GM19025 (cell line): Measurements from ENCODE around the gene RAET1L.
"Not testable (repeated sequence)": the region's sequence is repeated elsewhere in the genome, so short reads cannot be mapped to it uniquely, and the experiment has no call there.

ENCODE experiments used
- ATAC-seq: cut with Tn5 transposase; IDR thresholded peaks from one replicate; pipeline ENCODE4 v1.9.1; 2021; ENCODE audit warnings: mild to moderate bottlenecking, low read depth, moderate library complexity; ENCODE audit not compliant: unreplicated experiment

Gene RAET1L

DNA sequence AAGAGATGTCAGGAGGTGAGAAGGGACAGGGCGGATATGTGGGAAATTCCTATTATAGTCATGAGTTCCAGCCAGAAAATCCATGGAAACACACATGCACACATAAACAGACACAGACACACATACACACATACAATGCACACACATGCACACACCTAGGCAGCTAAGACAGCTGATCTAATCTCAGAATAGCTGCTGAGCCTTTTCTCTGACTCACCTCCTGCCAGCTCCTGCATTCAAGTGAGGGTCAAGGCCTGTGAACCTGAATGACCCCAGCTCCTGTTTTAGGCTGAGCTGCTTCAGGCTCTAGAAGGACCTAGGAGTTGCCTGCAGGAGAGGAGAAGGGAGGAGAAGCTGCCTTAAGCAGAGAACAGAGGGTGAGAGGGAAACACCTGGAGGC is 21.6 kb upstream of the RAET1L start:
- no peak for ATAC-seq

DNA sequence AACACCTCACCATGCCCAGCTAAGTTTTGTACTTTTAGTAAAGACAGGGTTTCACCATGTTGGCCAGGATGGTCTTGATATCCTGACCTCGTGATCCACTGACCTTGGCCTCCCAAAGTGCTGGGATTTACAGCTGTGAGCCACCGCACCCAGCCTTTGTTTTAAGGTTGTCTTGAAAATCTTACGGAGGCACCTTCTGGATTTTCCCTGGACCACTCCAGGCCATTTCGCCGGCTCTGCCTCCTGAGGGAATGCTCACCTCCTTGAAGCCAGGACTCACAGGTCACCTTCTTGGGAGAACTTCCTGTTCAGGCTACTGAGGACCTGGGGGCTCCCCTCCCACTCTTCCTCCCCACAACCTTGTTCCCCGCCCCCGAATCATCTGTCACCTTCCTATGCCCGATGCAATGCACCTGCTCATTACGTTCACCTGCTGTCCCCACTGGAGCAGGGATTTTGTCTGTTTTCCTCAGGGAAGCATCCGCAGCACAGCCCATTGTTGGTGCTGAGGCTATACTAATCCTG is 19.4 kb upstream of the RAET1L start:
- no peak for ATAC-seq

- no peak for ATAC-seq
Measured at GRCh38 chr6:150043501-150044412, 18.4 kb upstream of the RAET1L start.

GRCh38 chr6:150043096-150043495 is 17.8 kb upstream of the RAET1L start:
- no peak for ATAC-seq

GRCh38 chr6:150038202-150039062 is 13.1 kb upstream of the RAET1L start:
- ATAC-seq: no peak

- ATAC-seq: no peak
Measured at GRCh38 chr6:150037526-150038201, 12.3 kb upstream of the RAET1L start.

DNA sequence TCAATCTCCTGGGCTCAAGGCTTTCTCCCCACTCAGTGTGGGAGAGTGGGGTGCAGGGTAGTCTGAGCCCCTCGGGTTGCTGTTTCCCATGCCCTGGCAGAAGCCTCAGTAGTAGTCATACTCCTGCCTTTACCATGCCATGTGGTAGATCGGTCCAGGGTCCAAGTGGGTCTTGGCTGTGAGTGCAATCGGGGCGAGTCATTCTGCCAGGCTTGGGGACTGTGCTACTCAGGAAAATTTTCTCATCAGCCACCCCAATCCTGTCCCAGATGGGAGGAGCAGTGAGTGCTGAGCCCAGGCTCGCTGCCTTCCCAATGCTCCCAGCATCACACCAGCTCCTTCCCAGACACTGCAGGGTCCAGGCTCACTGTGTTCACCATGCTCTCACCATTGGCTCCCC is 10.7 kb upstream of the RAET1L start:
- no peak for ATAC-seq

- ATAC-seq: no peak
Measured at GRCh38 chr6:150033207-150033771, 8.0 kb upstream of the RAET1L start.

DNA sequence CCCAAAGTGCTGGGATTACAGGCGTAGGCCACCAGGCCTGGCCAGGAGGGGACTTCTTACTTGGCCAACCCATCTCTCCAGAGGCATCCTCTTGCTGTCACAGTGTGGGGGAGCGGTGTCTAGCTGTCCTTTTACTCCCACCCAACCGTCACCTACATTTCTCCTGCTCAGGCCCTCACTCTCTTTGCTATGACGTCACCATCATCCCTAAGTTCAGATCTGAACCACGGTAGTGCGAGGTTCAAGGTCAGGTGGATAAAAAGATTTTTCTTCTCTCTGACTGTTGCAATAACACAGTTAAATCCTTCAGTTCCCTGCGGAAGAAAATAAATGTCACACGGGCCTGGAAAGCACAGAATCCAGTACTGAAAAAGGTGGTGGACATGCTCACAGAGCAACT is 7.3 kb upstream of the RAET1L start:
- ATAC-seq: no peak

- ATAC-seq: no peak
Measured at GRCh38 chr6:150030611-150031010, 5.3 kb upstream of the RAET1L start.

GRCh38 chr6:150029749-150030148 is 4.4 kb upstream of the RAET1L start:
- no peak for ATAC-seq

GRCh38 chr6:150029276-150029675 is 3.9 kb upstream of the RAET1L start:
- ATAC-seq: no peak

DNA sequence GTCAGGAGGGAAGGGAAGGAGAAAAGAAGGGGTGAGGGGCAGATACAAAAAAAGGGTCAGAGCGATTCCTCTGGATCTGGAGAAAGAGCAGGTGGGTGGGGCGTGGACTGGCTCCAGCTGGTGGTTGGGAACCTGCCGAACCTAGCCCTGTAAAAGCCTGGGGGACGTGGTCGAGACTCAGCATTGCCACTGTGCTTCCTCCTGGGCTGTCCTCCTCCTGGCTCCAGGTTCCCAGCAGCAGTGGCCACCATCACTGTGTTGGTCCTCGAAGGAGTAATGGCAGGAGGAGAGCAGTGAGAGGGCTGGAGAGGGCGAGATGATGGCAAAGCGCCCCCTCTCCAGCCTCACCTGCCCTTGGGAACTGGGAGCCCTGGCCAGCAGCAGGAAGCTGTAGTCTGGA is 3.5 kb upstream of the RAET1L start:
- ATAC-seq: no peak

DNA sequence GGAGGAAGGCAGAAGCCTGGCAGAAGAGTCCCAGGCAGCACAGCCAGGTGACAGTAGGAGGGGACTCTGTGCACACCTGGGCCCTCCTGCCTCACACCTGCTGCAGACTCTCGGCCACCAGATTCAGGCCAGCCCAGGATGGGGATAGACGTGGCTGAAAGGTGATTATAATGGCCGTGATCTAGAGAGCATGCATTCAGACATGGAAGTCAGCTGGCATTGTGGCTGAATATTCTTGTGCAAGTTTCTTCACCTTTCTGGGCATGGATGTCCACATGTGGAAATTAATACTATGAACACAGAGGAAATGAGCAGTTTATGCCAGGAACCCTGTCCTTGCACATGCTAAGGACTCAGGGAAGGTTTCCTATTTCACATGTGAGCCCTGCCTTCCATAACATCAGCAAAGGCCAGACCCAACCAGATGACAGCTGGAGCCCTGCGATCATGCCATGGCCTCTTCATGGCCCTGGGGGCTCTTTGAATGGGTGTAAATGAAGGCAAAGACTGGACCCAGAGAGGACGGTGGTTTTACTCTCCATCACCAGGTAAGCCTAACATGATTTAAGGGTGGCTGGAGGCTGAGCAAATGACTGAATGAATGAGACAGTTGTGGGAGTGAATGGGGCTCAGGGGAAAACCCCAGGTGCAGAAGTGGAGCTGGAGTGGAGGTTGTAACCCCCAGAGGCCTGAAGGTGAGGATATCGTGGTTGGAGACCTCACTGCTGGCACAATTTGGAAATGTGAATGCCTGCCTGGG is 2.7 kb upstream of the RAET1L start:
- no peak for ATAC-seq

DNA sequence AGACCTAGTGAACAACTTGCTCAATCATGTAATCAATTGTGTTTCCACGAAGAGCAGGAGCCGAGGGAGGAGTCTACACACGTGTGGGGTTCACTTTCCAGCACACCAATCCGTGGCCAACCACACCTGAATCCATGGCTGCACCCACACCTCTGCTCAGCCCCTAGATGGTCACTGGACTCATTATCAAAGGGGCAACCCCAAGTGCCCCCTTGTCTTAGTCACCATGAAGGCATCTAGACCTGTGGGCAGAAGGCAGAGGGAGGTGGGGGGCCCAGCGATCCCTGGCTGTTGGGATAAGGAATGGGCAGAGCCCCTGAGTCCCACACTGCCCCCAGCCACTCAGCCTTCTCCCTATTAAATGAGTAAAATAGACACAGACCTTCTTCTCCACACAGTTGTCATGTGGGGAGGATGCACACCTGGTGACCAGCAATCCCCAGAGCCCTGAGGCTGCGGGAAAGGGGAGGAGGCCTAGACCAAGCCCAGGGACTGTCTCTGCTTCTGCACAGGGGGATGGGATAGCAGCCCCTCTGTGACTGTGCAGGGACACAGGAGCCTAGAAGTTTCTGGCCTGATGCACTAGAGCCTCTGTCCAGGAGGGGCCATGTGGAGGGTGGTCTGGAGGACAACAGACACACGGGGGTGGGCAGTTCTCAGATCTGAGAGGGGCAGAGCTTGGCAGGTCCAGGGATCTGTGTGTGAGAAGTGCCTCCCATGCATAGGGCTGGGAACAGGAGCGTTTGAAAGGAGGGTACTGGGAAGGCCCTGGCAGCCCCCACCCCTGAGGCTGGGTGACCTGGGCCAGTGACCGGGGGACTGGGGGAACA is 1.9 kb upstream of the RAET1L start:
- no peak for ATAC-seq

DNA sequence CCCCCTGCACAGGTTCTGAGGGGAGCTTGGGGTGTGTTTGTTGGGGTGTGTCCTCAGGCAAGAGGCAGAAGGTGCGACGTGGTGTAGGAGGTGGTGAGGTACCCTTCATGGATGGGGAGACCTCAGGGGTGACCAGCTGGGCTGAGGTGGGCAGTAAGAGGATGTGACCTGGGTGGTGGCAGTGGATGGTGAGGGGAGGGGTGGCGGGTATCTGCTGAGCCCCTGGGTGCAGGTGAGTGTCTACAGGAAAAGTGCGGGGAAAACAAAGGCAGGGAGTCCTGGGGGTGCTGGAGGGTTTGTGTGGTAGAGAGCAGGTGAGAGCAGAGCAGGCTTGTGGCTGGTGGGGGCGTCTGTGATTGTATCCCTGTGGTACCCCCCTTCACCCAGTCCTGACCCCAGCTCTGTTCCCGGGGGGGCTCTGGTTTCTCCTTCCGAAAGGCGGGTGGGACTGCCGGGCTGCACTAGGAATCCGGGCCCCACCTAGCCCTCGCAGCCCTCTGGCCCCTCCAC is 631 bp downstream of the RAET1L start:
- no peak for ATAC-seq

- not testable (repeated sequence) for ATAC-seq
Measured at GRCh38 chr6:150024021-150024420, 1.3 kb downstream of the RAET1L start.

GRCh38 chr6:150021870-150022269 is 3.5 kb downstream of the RAET1L start:
- not testable (repeated sequence) for ATAC-seq
